Esophagus muscularis mucosa (tissue), 4 donors: ENCODE results near the gene AURKB. TPM values are rescaled to one million over a fixed set of nuclear protein-coding genes. Genes with fewer than 3 reads are reported as not detected.

ENCODE experiments used
- DNase-seq: peaks from one replicate; pipeline ENCODE4 v3.0.0-alpha.2; 2017; ENCODE audit errors: extremely low spot score
- H3K27ac ChIP-seq, 4 donors: fragments of 200-600 bp; sonication (generic); replicated peaks in 1 of 4; 1 replicate in 3 of 4; 2 replicates in 1 of 4; pipeline ENCODE4 v1.5.1; 2016 to 2019; ENCODE audit warnings: mild to moderate bottlenecking in 1 of 4
- H3K27me3 ChIP-seq, 4 donors: fragments of 200-600 bp; sonication (generic); one replicate each; pipeline versions ENCODE4 v1.5.1 to v1.6.0; 2016 to 2019
- H3K36me3 ChIP-seq, 4 donors: fragments of 200-600 bp; sonication (generic); one replicate each; pipeline ENCODE4 v1.5.1; 2016 to 2019
- H3K4me1 ChIP-seq, 4 donors: fragments of 200-600 bp; sonication (generic); one replicate each; pipeline ENCODE4 v1.5.1; 2016 to 2019
- H3K4me3 ChIP-seq, 4 donors: fragments of 200-600 bp; sonication (generic); 1 replicate in 2 of 4; 2 replicates in 2 of 4; pipeline ENCODE4 v1.5.1; 2016 to 2019; ENCODE audit warnings: mild to moderate bottlenecking in 4 of 4, moderate library complexity in 1 of 4
- H3K9me3 ChIP-seq, 4 donors: fragments of 200-600 bp; sonication (generic); 1 replicate in 3 of 4; 2 replicates in 1 of 4; pipeline ENCODE4 v1.5.1; 2016 to 2019
- EP300 ChIP-seq: sonication (generic); formaldehyde crosslinking; IDR thresholded peaks from one replicate; pipeline ENCODE4 v1.6.1; 2017; ENCODE audit warnings: antibody characterized with exemption
- POLR2A ChIP-seq: fragments of 450-650 bp; IDR thresholded peaks from one replicate; pipeline ENCODE4 v1.6.1; 2017; ENCODE audit warnings: antibody characterized with exemption, moderate library complexity, mild to moderate bottlenecking, low read depth
- POLR2AphosphoS5 ChIP-seq, 2 donors: sonication (generic); formaldehyde crosslinking; IDR thresholded peaks; one replicate each; pipeline ENCODE4 v1.6.1; 2017; ENCODE audit warnings: antibody characterized with exemption in 2 of 2
- WGBS: methylation state at CpG from one replicate; pipeline ENCODE4 v1.1.5; 2018; 5-methylcytosine and 5-hydroxymethylcytosine counted together
- intact Hi-C: fragments of 100-400 bp; cut with DNase I; formaldehyde crosslinking; loops from one replicate; pipeline ENCODE4 v1.15.1; 2023
- total RNA-seq, 4 donors: library from RNA; depleted of rRNA; stranded (reverse); fragments of >200 nt; gene quantifications; one replicate each; pipeline versions ENCODE4 v1.1.0 to v1.2.1, GENCODE V29; 2016
- TF ChIP-seq, protein P1 (sequence below), 3 experiments: fragments of 200-600 bp in 2 of 3; fragments of 450-650 bp in 1 of 3; sonication (generic) in 2 of 3; IDR thresholded peaks; one replicate each; pipeline ENCODE4 v1.5.1; 2017 to 2019; ENCODE audit warnings: antibody characterized with exemption in 3 of 3, mild to moderate bottlenecking in 2 of 3, moderate library complexity in 1 of 3

AURKB gene
- total RNA-seq, 4 donors from 2014 or later = 1.5 TPM; not detected in 3

DNA sequence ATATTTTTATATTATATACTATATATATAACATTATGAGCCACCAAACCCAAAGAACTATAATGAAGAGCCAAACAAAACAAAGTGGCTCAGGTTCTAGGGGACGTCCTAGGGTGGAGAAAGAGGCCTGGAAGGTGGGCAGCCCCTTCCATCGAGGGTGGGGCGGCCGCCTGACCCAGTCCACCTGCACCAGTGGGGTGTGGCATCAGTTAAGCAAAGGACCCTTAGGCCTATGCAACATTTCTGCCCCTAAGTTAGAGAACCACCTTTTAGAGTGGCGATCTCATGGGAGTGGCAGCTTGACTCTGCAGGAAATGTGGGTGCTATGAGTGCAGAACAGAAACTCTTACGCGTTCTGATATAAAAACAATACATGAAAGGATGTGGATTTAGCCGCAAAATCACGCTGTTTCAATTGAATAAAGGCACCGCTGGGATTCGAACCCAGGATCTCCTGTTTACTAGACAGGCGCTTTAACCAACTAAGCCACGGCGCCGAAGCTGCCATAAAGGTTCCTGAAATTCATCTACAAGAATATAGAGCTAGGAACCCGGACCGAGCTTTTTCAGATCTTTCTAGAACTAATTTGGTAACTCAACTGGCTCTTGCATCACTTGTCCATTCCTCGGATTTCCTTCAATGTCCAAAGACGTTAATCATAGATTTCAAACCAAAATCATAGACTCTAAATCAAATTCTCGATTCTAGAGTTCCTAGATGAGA is 15.6 kb upstream of the AURKB start:
- intact Hi-C loops = loop anchor here (10.0 kb wide), 1 partner anchor 159 kb away; the partner anchor contains the start of gene RPL26
- Histone ChIP-seq H3K36me3 (peaks cover 35 to 38% (median 36%) of the 10 kb centered on the region in 4 donors), H3K9me3 (no peaks in the 10 kb centered on the region), H3K27ac (peak overlapping the region; percentile 73 to 77 (median 74)), H3K27me3 (no peaks in the 10 kb centered on the region), H3K4me1 (peaks cover 10 to 46% (median 37%) of the 10 kb centered on the region in 4 donors), H3K4me3 (peak overlapping the region; percentile 37 to 46 (median 41))
- no peak for DNase-seq
- WGBS = 40% methylated on average over 19 of the region's 20 CpGs
- TF ChIP-seq POLR2A (no peak), POLR2AphosphoS5 (IDR thresholded peaks at IDR 0.05) (no peak), EP300 (no peak)
- TF ChIP-seq, protein P1, sequence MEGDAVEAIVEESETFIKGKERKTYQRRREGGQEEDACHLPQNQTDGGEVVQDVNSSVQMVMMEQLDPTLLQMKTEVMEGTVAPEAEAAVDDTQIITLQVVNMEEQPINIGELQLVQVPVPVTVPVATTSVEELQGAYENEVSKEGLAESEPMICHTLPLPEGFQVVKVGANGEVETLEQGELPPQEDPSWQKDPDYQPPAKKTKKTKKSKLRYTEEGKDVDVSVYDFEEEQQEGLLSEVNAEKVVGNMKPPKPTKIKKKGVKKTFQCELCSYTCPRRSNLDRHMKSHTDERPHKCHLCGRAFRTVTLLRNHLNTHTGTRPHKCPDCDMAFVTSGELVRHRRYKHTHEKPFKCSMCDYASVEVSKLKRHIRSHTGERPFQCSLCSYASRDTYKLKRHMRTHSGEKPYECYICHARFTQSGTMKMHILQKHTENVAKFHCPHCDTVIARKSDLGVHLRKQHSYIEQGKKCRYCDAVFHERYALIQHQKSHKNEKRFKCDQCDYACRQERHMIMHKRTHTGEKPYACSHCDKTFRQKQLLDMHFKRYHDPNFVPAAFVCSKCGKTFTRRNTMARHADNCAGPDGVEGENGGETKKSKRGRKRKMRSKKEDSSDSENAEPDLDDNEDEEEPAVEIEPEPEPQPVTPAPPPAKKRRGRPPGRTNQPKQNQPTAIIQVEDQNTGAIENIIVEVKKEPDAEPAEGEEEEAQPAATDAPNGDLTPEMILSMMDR (IDR thresholded peaks at IDR 0.05) = no peak

DNA sequence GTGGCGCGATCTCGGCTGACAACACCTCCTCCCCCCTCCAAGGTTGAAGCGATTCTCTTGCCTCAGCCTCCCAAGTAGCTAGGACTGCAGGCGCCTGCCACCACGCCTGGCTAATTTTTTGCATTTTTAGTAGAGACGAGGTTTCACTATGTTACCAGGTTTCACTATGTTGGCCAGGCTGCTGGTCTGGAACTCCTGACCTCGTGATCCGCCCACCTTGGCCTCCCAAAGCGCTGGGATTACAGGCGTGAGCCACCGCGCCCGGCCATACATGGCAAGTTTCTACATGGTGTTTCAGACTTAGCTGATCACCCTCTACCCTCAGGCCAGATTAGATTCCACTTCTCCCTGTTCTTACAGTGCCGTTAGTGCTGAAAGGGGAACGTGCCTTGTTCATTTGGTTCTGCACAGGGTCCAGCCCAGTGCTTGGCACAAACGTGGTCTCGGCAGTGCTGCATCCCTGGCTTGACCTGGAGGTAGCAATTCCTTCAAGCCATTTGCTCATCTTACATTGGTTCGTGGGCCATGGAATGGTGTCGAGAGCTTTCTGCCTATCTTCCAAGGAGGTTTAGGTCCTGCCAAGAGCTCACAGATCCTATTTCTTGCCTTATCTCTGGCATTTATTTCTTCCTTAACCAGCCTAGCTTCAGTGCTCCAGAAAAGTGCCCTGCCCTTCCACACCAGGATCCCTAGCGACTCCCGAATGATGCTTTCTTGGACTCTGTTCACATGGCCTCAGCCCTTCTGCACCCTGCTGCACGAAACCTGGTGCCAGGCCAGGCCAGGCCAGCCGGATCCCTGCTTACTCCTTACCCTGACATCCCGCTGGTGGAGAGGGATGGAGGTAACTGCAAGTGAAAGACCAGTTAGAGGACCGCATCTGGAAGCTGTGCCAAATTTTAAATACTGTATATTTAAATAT is 14.8 kb upstream of the AURKB start:
- no peak overlapping the region for H3K4me3 ChIP-seq
- peaks cover 10 to 49% (median 43%) of the 10 kb centered on the region in 4 donors for H3K4me1 ChIP-seq
- peak overlapping the region in 3 of 4 donors; percentile 73 to 77 (median 74) for H3K27ac ChIP-seq
- no peaks in the 10 kb centered on the region for H3K9me3 ChIP-seq
- no peak for DNase-seq
- H3K27me3 ChIP-seq = no peaks in the 10 kb centered on the region
- peaks cover 27 to 30% (median 28%) of the 10 kb centered on the region in 4 donors for H3K36me3 ChIP-seq
- intact Hi-C loops = loop anchor here (10.0 kb wide), 1 partner anchor 160 kb away; the partner anchor contains the start of gene RPL26
- TF ChIP-seq EP300 (no peak), POLR2AphosphoS5 (IDR thresholded peaks at IDR 0.05) (peak in 1 of 2 donors; percentile 33)
- WGBS = 91% methylated on average over 25 of the region's 26 CpGs

DNA sequence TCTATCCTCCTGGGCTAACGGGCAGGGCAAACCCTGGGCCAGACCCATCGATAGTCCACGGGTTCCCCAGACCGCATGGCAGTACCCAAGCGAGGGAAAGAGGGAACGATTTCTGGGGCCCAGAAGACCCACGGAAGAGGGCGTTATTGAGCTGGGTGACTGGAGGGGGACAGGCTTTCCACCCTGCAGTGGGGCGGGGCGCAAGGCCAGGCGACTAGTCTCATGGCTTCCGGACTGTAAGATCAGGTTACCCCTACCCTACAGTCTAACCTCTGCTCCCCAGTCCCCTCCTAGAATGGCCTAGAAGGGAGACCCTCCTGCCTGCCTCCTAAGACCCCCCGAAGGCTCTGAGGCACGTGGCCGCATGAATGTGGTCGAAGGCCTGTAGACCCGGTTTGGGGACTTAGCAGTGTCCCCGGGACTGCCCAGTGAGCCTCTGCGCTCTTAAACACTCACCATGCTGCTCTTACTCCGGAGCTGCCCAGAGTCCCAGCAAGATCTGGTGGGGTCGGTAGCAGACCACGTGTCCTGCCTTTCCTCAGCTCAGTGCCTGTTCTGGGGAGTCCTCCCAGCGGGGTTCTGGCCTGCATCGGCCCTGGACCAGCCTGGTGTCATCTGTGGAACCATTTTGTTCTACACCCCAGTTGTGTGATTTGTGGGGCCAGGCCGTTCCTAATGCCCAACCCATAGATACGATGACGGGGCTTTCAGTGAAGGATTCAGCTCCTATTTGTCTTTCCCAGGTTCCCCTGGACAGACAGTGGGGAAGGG is 13.2 kb upstream of the AURKB start:
- WGBS = 5% methylated on average over 14 of the region's 27 CpGs
- Histone ChIP-seq H3K4me1 (peaks cover 10 to 52% (median 46%) of the 10 kb centered on the region in 4 donors), H3K27ac (peak overlapping the region; percentile 93 to 98 (median 96)), H3K27me3 (no peaks in the 10 kb centered on the region), H3K36me3 (peaks cover 11 to 14% (median 12%) of the 10 kb centered on the region in 4 donors), H3K4me3 (peak overlapping the region; percentile 63 to 72 (median 68)), H3K9me3 (no peaks in the 10 kb centered on the region)
- no peak for TF ChIP-seq POLR2A
- TF ChIP-seq, protein P1 (IDR thresholded peaks at IDR 0.05) = peak in 2 of 3 experiments; percentile 18 to 32
- DNase-seq = no peak
- intact Hi-C loops = loop anchor here (10.0 kb wide), 1 partner anchor 161 kb away; the partner anchor contains the start of gene RPL26

DNA sequence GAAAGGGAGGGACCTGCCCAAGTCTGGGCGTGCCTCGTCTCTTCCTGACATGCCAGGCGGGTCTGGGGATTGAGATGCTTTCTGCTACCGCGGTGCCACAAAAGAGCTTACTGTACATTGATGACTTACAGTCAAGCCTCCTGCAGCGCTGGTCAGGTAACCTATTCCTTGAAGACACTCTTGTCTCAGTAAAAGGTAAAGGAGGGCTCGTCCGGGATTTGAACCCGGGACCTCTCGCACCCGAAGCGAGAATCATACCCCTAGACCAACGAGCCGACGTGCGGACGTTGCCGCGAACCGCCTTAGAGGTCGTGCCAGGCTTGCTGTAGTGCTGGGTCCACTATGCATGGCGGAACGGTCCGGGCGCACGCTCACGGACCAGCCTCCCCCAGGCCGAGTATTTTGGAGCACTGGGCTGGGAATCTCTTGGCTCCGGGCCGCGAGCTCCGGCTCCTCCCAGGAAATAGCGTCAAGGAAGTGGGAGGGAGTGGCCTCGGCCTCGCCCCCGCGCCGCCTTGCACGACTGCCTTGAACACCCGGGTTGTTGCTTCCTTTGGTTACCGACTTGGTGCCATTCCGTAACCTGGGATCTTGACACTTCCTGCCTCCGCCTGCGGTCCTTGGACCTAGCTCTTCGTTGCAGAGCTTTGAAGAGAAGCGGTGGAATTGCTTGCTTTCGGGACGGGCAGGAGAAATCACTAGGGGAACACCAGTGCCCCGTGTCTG is 12.4 kb upstream of the AURKB start:
- H3K4me1 ChIP-seq = peaks cover 10 to 52% (median 46%) of the 10 kb centered on the region in 4 donors
- peak; percentile 99 for DNase-seq
- under 1% methylated on average over 43 of the region's 49 CpGs for WGBS

More for the DNA sequence above, 12.4 kb upstream of the AURKB start:
- Histone ChIP-seq H3K27ac (peak overlapping the region; percentile 93 to 98 (median 96)), H3K36me3 (peaks cover 3 to 7% (median 5%) of the 10 kb centered on the region in 4 donors), H3K4me3 (peak overlapping the region; percentile 63 to 72 (median 68)), H3K9me3 (no peaks in the 10 kb centered on the region), H3K27me3 (no peaks in the 10 kb centered on the region)
- intact Hi-C loops = loop anchor here (10.0 kb wide), 1 partner anchor 162 kb away; the partner anchor contains the start of gene RPL26
- TF ChIP-seq POLR2AphosphoS5 (IDR thresholded peaks at IDR 0.05) = peak; percentile 91 to 95
- TF ChIP-seq, protein P1 (IDR thresholded peaks at IDR 0.05) = no peak
